Right forelimb (tissue), 1 donor: ENCODE results near the gene NATD1.
"Not testable (repeated sequence)": the region's sequence is repeated elsewhere in the genome, so short reads cannot be mapped to it uniquely, and the experiment has no call there.

Source experiments
- DNase-seq: peaks from one replicate; pipeline ENCODE4 v3.0.0-alpha.2; 2018

Gene NATD1

DNA sequence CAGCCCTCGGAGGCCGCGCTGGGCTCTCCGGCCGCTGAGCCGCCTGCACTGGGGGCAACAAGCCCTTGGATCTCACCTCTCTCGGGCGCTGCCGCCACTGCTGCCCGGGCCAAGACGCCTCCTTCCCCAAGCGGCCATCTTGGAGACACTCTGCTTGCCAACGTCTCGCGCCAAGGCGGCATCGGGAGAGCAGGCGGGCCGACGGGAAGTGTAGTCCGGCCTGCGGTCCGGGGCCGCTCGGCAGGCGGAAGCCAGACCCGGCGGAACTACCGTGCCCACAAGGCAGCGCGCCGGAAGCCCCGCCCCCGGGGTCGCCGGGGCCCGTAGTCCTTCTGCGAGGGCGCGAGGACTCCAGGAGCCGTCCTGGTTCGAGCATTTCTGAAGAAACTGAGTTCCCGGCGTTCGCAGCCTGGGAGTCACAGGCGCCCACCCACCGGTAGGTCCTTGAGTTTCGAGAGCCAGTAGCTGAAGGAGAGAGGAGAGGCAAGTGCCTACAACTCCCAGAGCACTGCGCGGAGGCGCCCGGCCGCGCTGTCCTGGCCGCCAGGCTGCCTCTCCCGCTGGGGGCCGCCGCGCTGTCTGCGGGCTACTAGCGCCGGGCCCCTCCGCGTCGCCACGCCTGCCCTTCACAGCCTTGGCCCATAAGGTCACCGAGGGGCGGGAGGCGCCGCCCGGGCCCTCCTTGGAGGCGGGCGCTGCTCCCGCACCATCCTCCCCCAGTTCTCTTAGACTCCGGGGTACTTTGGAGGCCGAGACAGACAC, 39.0 kb downstream of the NATD1 start, which contains the start of gene TMEM11:
Gene TMEM11, minus strand, starts transcription at position 147 of the 762 bp plus-strand sequence. Its CDS starts 9 bp downstream, at position 138.
- peak; percentile 97 for DNase-seq

DNA sequence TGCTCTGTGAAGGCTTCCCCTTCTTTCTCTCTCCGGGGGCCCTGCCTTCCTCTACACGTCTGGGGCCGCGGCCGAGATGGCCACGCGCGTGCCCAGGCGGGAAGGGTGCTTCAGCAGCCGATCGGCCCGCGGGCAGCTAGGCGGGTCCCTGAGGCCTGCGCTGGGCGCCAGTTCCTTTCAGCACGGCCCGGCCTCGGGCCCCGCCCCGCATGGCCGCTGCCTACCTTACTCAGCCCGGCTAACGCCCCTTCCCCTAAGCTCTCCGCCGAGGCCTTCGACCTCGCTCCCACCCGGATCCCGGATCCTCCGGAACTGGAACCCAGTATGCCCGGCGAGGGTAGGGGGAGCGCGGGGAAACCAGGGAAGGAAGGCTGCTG, 39.6 kb downstream of the NATD1 start:
- no peak for DNase-seq

DNA sequence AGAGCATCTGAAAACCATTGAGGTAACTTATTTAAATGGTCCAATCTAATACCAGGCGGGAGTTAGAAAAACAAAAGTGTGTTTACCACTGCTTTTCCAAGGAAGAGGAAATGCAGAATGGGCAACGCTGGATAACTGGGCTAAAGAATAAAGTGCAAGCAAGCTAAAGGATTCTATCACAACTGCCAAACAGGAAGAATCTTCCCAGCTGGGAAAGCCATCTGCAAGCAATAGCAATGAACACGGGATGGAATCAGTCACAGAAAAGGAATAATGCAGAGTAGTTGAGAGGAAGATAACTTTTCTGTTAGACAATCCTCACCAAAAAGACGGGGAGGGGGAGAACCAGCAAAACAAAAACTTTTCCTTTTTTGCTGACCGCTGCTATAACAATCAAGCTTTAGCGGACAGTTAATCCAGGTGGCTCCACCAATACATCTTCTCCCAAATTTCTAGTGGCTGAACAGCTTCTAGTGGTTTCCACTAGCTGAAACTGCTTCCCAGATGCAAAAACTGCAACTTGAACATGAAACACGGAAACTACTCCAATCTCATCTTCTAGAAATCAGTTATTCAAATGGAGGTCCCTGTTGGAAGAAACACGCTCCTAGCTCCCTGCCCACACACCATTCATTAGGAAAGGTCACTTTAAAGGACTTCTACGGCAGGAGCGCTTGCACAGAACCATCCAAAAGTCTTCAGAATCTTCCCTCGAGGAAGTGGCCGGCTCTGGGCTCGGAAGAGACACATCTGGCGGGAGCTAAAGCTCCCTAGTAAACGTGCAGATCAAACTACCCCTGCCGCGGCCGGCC, 40.2 kb downstream of the NATD1 start:
- DNase-seq, result no peak

DNA sequence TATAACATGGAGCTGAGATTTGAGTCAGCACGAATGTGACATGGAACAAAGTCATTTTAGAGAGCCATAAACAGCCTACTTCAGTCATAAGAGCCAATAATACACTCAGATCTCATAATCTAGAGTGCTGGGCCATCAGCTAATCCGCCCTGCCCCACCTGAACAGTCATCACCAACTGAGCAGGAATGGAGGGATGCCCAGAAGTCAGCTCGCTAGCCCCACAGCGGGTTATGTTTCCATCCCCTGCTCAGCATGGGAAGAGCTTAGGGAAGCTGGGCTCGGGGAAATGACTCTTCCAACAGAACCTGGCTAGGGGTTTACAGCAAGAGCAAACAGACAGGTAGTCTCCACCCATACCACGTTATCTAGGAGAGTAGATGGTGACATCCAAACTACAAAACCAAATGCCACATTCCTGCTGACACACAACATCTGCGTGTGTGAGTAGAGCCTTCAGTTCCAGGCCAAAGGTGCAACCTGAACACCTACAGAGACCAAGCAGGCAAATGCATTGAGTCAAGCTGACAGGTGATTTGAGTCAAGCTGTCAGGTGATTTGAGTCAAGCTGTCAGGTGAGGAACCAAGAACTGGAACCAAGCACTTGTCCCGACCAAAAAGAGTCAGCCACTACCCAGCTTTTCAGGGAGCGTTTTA, 41.3 kb downstream of the NATD1 start:
- no peak for DNase-seq

DNA sequence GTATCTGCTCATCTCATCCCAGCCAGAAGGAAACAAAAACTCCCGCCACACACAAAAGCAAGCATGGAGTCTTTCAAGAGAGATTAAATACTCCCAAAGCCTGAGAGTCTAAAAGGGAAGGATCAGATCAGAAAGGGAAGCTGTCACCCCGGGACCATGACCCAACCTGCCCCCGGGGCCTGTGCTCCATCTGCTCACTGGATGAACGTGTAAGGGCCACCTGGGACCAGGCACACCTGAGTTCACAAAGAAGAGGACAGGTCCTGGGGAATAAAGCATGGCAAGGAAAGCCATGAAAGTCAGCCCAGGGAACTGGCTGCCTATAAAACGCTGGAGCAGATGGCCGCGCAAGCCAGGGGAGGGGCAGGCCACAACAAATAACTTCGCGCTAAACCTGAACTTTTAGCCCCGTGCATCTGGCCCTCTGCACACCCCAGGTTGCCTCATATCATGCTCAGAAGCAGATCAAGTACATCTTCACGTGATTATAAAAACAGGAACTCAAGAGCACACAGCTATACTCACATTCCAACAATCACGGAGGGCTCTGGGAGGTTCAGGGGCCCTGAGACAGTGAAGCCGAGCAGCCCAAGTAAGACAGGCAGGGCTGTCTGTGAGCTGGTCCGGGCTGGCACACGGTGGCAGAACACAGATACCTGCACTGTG, 42.7 kb downstream of the NATD1 start:
- DNase-seq, result no peak

DNA sequence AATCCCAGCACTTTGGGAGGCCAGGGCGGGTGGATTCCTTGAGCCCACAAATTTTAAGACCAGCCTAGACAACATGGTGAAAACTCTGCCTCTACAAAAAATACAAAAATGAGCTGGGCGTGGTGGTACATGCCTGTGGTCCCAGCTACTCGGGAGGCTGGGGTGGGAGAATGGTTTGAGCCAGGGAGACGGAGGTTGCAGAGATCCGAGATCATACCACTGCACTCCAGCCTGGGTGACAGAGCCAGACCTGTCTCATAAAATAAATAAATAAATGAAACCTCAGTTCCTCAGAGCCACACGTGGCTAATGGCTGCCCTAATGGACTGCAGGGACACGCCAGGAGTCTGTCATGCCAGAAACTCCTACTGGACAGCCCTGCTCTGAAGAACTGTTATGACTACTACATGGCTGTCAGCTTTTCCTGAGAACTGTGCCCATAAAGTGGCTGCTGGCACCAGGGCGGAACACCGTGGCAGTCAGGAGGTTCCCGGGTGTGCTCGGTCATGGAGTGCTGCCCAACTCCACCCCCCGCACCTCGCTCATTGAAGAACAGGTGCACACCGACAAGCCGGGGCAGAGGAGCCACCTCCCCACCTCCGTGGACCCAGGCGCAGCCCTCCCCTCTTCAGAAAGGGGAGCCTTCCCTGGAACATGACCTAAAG, 43.6 kb downstream of the NATD1 start:
- DNase-seq, result no peak

DNA sequence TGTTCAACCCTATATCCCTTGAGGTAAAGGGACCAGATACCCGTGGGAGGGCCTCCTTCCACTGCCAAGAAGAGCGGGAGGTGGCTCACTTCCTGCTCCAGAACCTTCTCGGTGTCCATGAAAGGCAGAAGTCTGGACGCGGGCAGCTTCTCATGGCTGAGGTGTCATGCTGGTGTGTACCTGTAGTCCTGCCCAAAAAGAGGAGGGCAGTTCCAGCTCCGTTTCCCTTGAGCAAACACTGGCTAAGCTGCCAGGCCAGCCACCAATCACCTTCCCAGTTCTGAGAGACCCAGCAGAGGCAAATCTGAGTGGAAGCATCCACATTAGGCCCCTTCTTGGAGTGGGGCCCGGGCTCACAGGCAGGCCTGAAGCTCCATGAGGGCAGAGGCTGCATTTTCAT, 44.9 kb downstream of the NATD1 start:
- DNase-seq, result no peak

DNA sequence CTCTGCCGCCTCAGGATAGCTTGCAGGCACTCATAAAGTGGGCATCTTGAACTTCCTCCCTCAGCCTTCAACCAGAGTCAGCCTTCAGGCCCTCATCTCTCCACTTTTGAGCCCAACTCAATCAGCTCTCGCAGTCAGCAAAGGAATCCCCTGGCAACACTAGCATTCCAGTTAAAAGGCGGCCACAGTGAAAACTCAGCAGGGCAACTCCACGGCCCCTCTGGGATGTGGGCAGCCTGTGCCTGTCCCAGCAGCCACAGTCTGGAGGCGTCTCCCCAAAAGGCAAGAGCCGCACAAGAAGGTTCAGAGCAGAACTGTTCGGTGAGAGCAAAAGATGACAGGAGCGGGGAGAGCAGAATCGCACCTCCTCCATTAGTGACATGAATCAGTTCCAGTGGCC, 48.3 kb downstream of the NATD1 start:
- DNase-seq, result no peak

DNA sequence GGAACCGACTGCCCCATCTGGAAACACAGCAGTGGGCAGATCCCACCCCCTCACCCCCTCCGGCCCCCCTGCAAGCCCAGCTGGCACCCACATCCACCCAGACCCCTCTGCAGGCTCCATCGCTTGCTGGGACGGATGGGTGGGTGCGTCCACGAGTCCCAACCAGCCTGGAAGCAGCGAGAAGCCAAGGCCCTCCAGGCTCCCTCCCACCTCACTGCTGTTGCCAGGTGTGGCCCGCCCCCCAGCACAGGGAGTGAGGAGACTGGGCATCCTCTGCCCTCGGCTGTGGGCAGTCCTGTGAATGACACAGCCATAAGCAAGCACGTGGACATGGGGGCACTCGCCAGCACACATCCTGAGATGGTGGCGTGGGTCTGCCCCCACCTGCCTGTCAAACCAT, 50.7 kb downstream of the NATD1 start:
- DNase-seq, result no peak

DNA sequence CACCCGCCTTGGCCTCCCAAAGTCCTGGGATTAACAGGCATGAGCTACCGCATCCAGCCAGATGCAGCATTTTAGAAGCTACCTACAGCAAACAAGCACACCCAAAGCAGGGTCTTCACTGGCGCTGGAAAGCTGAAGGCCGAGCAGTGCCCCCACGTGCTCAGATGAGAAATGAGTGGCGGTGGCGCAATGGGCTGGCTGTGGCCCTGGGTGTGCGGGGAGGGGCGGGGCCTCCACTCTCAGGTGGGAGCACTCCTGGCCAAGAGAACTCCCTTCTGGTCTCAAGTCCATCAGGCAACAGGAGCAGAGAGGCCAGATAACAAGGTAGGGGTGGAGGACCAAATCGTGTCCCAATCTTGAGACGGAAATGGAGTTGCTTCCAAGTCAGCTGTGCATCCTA, 51.3 kb downstream of the NATD1 start:
- no peak for DNase-seq

DNA sequence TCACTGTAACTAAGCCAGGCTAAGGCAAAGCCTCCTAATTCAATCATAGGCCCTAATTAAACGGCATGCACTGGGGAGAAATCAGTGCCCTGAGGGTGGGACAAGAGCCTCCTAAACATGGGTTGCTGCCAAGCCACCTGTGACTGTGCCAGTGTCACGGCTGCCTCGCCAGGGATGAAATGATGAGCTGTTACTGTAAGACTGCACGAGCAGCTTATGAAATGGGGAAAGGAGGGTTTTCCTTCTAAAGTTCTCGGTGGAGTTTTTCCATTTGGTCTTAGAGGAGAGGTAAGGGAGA, 52.0 kb downstream of the NATD1 start:
- no peak for DNase-seq

DNA sequence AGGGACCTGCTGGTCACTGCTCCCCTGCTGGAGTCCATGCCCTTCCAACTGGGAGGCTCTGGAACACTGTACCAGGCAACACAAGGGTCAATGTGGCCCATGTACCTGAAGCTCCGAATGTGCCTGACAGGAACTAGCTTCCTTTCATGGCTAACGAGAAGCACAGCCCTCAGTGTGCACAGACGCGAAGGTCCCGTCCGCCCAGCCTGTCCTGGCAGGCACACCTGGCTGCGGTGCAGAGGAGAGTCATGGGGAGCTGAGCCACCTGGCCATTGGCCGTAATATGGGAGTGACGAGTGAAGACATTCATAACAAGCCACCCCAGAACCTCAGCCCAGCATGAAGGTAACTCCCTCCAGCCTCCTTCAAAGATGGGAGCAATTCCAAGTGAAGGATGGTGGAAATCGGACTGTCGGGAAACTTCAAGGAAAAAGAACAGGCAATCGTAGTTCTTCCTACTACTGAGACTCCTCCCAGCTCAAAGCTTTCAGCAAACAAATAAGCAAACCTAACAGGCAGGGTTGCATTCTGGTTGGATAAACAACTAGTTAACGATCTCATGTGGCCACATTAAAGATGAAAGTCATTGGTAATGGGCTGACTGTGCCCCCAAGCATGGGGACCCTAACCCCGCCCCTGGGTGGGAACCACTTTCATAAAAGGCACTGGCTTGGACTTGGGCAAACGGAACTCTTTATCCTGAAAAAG, 52.5 kb downstream of the NATD1 start:
- DNase-seq, result no peak

DNA sequence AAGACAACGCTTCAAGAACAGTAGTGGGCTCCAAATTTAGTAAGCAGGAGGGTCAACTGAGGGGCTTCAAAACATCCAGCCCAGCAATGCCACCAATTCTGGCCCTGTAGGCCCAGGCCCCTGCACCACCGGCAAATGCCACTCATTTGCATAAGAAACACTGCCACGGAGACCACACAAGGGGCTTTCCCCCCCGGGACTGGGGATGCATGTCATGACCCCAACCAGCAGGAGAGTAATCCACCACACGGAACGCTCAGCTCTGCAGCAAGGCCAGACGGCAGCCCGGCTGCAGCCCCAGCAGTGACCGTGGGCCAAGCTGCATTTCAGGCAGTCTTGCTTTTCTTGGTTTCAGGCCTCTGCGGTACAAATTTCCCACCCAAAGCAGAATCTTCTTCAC, 53.4 kb downstream of the NATD1 start:
- DNase-seq, result no peak

DNA sequence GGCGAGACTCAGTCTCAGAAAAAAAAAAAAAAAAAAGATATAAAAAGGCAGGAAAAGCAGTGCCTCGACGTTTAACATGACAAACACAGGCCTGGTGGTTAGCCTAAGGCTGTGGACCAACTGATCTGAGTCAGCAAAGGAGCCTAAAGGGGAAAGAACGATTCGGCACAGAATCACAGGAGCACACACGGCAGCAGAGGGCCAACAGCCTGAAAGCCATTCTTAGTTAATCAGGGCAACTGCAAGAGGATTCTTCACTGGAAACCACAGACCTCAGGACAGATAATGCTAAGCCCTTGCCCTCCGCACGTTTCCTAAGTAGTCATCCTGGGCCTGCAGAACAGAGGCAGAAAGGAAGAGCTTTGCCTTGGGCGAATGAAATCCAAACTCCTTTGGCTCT, 53.9 kb downstream of the NATD1 start:
- no peak for DNase-seq

DNA sequence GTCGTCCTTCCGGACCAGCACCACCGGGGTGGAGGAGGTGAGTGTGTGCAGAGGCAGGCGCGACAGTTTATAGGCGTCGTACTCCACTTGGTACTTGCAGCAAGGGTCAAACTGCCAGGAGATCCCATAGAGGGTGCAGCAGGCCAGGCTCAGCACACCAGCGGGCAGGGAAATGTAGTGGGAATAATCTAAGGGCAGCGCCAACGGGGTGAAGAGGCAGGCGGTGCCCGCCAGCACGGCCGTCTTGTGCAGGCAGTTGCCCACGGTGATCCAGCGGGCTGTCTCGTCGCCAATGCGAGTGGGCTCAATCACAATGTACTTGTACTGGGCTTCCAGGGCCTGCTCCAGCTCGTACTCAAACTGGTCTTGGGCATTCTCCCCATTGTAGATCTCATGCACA, 54.8 kb downstream of the NATD1 start:
- DNase-seq, result no peak

DNA sequence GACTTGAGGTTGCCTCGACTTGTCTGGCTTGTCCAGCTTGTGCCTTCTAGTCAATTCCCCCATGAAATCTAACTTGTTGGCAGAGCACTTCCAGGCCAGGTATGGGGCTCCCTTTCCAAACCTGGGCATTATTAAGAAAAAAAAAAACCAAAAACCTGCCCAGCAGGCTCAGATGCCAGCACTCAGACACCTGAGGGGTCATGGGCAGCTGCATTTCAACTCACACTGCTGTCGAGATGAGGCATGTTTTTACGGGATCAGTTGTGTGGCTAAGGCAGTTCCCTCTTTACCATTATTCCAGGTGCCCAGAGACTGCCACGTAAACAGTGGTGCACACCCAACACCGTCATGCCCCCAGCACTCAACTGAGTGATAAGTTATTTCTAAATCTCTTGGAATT, 57.1 kb downstream of the NATD1 start:
- no peak for DNase-seq

DNA sequence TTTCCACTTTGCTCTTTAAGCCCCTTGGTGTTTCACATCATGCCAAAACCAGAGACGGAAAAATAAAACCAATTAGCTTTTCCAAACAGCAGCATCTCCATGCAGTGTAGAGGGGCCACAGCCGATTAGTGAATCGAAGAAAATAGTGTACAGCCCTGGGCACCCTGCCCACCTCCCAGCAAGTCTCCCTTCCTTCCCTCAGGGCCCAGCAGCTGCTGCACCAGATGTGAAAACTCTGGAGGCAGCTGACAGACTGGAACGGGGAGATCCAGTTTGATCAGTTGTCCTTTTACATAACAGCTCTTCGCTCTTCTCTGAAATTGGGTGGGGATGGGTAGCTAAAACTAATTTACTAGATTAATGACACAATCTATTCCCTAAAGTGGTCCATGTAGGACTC, 58.5 kb downstream of the NATD1 start:
- DNase-seq, result peak; percentile 73

DNA sequence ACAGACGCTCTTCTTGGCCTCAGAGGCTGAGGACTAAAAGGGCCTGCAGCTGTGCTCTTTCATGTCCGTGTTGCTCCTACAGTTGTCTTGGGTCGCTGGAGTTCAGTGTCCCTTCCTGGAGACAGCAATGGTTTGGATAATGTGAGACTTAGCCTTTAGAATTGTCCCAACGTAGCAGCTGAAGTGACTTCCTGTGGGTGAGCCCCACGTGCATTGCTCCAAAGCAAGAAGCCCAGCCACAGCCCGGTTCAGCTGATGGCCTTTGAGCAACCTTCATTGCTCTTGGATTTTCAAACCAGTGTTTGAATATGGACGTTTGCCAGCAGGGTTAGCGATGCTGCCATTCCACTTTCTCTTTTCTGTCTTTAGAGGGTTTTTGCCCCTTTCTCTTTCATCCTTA, 59.0 kb downstream of the NATD1 start:
- DNase-seq, result no peak

DNA sequence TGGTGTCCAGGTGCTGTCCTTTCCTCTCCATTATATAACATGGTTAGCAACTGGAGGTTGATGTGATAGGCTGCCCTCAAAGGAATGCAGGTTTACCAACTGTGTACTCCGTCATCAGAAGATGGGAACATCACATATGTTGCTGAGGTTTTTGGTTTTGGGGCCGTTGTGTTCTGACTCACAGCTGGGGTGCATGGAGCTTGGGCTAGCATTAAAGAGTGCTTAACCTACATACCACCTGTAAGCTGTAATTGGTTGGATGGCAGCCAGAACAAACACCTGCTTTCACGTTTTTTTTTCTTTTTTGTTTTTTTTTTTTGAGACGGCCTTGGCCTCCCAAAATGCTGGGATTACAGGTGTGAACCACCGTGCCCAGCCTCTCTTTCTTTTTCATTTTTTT, 60.2 kb downstream of the NATD1 start:
- DNase-seq, result no peak

DNA sequence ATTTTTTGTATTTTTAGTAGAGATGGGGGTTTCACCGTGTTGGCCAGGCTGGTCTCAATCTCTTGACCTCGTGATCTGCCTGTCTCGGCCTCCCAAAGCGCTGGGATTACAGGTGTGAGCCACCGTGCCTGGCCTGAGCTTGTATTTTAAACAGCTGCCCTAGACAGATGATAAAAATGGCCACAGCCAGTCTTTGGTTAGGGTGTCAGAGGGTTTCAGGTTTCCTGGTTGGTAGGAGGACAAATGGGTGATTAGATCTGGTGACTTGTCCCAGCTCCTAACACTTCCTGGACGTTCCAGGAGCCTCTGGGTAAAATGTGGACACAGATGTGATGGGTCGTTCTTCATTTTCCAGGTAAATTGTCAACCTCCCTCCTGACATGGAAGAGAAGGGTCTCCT, 60.8 kb downstream of the NATD1 start:
- not testable (repeated sequence) for DNase-seq

DNA sequence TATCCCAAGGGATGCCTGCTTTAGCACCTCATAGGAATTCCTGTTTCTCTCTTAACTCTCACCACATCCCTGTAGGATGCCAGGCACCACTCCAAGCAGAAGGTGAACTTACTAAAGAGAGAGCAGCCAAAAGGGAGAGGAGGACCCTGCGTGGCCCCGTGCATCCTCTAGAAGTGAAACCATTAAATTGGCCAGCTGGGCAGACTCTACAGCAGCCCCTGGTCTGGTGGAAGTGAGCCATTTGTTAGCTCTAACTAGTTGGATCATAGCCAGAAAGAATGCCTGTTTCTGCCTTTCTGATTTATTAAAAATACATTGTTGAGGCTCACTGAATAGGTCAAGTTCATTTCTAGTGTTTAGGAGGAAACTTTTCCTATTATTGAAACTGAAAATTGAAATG, 61.5 kb downstream of the NATD1 start:
- DNase-seq, result no peak

DNA sequence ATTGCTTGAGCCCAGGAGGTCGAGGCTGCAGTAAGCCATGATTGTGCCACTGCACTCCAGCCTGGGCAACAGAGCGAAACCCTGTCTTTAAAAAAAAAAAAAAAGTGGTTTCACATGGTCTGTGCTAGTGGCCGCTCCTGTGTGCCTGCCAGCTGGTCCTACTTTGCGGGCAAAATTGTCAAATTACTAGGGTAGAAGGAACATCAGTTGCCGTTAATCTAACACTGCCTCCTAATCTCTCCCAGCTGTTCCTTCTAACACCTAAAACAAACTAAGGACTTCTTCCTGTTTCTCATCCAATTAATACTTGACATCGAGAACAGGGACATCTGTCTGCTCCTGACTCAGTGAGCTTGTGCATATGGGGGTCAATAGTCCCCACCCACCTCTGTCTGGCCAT, 63.1 kb downstream of the NATD1 start:
- no peak for DNase-seq
